HL-60 (cell line): Measurements from ENCODE around the gene SMARCC2.

ENCODE experiments used
- DNase-seq, 2 experiments: peaks; one replicate each; pipeline ENCODE4 v3.0.0-alpha.2; 2010 to 2020; ENCODE audit warnings: low read depth in 1 of 2, low spot score in 1 of 2
- H3K27ac ChIP-seq: fragments of 250-450 bp; sonication (Bioruptor Pico); replicated peaks from 2 replicates; pipeline ENCODE4 v1.5.1; 2020; ENCODE audit warnings: mild to moderate bottlenecking, moderate library complexity
- H3K27me3 ChIP-seq: fragments of 250-450 bp; sonication (Bioruptor Pico); 2 replicates; pipeline ENCODE4 v1.5.1; 2021; ENCODE audit warnings: mild to moderate bottlenecking, moderate library complexity; ENCODE audit not compliant: insufficient read depth, poor library complexity, severe bottlenecking
- H3K4me3 ChIP-seq: replicated peaks from 2 replicates; pipeline ENCODE4 v1.5.1; 2011; ENCODE audit warnings: mild to moderate bottlenecking, control low read depth, low read length; ENCODE audit not compliant: insufficient read depth
- GABPA ChIP-seq: IDR thresholded peaks from 2 replicates; pipeline ENCODE4 v1.6.1; 2012; ENCODE audit warnings: low read depth
- POLR2AphosphoS5 ChIP-seq: IDR thresholded peaks from 2 replicates; pipeline ENCODE4 v1.6.1; 2012; ENCODE audit warnings: low read depth
- SPI1 ChIP-seq: IDR thresholded peaks from 2 replicates; pipeline ENCODE4 v1.6.1; 2012; ENCODE audit warnings: low read depth, mild to moderate bottlenecking, borderline replicate concordance
- TF ChIP-seq, protein P1 (sequence below): IDR thresholded peaks from one replicate; pipeline ENCODE4 v1.5.1; 2011; ENCODE audit warnings: low read length, control low read depth, inconsistent platforms; ENCODE audit not compliant: insufficient read depth
- TF ChIP-seq, protein P2 (sequence below): IDR thresholded peaks from 2 replicates; pipeline ENCODE4 v1.6.1; 2012; ENCODE audit warnings: low read depth; ENCODE audit not compliant: insufficient replicate concordance

The SMARCC2 gene

DNA sequence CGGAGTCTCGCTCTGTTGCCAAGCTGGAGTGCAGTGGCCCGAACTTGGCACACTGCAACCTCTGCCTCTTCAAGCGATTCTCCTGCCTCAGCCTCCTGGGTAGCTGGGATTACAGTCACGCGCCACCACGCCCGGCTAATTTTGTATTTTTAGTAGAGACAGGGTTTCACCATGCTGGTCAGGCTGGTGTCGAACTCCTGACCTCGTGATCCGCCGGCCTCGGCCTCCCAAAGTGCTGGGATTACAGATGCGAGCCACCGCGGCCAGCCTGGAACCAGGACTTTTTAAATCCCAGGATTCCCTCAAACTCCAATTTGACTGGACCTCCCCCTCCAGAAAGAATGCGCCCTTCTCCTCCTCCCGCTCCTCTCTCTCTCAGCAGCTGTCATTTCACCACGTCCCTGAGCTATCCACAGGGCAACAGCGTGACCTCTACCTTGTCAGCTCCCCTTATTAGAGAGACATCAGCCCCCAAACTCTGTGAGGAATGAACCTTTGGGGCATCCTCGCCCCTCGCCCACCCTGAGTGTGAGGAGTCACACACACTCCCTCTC, 59.3 kb downstream of the SMARCC2 start:
- H3K27me3 ChIP-seq: no peaks in the 10 kb centered on the region
- peak overlapping the region; percentile 80 for H3K27ac ChIP-seq
- H3K4me3 ChIP-seq: peak overlapping the region; percentile 83
- TF ChIP-seq POLR2AphosphoS5 (no peak), SPI1 (no peak)
- TF ChIP-seq, protein P1, sequence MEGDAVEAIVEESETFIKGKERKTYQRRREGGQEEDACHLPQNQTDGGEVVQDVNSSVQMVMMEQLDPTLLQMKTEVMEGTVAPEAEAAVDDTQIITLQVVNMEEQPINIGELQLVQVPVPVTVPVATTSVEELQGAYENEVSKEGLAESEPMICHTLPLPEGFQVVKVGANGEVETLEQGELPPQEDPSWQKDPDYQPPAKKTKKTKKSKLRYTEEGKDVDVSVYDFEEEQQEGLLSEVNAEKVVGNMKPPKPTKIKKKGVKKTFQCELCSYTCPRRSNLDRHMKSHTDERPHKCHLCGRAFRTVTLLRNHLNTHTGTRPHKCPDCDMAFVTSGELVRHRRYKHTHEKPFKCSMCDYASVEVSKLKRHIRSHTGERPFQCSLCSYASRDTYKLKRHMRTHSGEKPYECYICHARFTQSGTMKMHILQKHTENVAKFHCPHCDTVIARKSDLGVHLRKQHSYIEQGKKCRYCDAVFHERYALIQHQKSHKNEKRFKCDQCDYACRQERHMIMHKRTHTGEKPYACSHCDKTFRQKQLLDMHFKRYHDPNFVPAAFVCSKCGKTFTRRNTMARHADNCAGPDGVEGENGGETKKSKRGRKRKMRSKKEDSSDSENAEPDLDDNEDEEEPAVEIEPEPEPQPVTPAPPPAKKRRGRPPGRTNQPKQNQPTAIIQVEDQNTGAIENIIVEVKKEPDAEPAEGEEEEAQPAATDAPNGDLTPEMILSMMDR: no peak
- no peak for DNase-seq

DNA sequence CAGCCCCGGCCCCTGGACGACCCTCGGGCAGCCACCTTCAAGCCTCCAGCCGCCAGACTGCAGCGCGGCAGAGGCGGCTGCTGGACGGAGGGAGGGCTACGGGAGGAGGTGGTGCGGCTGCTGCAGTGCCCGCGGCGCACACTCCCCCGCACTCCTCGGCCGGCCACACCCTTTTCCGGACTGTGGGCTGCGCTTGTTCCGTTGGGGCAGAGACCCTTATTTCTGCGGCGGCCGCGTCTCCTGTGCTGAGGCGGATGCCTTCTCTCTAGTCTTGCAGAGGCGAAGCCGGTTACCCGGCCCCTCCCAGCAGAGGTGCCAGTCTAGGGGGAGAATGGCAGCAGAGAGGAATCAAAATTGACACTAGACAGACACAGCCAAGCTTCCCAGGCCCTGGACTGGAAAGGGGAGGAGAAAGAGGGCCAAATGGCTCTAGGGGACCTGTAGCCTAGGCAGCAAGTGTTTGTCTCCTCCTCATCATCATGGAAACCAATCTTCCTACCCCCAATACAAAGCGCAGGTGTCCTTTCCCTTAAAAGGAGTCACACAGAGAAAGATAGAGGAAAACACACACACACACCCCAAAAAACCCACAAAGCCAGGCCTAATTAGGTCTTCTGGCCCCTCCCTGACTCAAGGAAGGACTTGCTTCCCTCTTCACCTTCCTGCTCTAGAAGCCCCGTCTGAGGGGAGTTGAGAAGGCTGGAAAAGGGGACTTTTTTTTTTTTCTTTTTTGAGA, 59.9 kb downstream of the SMARCC2 start:
- H3K27ac ChIP-seq: peak overlapping the region; percentile 80

DNA sequence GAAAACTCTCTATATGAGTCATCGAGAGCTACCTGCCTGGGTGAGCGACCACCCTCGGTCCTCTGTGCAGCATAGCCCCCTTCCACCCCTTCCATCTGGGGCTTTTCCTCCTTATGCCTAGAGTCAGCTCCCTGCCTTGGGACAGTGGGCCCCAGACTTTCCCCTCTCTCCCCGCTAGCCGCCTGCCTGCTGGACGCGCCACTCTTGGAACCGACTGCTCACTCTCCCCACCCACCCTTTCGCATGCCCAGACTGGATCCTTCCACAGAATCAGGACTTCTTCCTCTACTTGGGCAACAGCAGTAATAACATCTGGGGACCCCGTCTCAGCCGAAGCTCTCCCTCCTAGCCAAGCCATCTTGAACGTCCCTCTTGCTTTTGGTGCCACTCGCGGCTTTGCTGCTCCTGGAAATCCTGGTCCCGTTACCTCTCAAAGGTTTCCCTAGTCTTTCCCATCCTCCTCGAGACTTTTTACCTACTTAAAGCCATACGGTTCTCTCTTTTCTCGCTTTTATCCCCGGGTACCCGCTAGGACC, 60.5 kb downstream of the SMARCC2 start:
- TF ChIP-seq, protein P1: no peak
- TF ChIP-seq, protein P2, sequence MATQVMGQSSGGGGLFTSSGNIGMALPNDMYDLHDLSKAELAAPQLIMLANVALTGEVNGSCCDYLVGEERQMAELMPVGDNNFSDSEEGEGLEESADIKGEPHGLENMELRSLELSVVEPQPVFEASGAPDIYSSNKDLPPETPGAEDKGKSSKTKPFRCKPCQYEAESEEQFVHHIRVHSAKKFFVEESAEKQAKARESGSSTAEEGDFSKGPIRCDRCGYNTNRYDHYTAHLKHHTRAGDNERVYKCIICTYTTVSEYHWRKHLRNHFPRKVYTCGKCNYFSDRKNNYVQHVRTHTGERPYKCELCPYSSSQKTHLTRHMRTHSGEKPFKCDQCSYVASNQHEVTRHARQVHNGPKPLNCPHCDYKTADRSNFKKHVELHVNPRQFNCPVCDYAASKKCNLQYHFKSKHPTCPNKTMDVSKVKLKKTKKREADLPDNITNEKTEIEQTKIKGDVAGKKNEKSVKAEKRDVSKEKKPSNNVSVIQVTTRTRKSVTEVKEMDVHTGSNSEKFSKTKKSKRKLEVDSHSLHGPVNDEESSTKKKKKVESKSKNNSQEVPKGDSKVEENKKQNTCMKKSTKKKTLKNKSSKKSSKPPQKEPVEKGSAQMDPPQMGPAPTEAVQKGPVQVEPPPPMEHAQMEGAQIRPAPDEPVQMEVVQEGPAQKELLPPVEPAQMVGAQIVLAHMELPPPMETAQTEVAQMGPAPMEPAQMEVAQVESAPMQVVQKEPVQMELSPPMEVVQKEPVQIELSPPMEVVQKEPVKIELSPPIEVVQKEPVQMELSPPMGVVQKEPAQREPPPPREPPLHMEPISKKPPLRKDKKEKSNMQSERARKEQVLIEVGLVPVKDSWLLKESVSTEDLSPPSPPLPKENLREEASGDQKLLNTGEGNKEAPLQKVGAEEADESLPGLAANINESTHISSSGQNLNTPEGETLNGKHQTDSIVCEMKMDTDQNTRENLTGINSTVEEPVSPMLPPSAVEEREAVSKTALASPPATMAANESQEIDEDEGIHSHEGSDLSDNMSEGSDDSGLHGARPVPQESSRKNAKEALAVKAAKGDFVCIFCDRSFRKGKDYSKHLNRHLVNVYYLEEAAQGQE: no peak
- no peak for TF ChIP-seq GABPA
- DNase-seq: peak in 1 of 2 experiments; percentile 14
- Histone ChIP-seq H3K4me3 (peak overlapping the region; percentile 83), H3K27me3 (no peaks in the 10 kb centered on the region), H3K27ac (peak overlapping the region; percentile 80)

More for the DNA sequence above, 59.9 kb downstream of the SMARCC2 start:
- TF ChIP-seq GABPA (no peak), SPI1 (no peak), POLR2AphosphoS5 (peak; percentile 74; the same call in 1 of the 2 replicates)
- TF ChIP-seq, protein P2: no peak
- TF ChIP-seq, protein P1: no peak
- no peaks in the 10 kb centered on the region for H3K27me3 ChIP-seq
- peak; percentile 69 to 83 for DNase-seq
- H3K4me3 ChIP-seq: peak overlapping the region; percentile 83
